WI38 (cell line): ENCODE measurements around the gene PTPN7.

Source experiments
- H3K4me3 ChIP-seq: 2 replicates; pipeline ENCODE4 v1.5.1; 2011; ENCODE audit warnings: low read depth, mild to moderate bottlenecking, control low read depth, low read length
- TF ChIP-seq, protein P1 (sequence below): IDR thresholded peaks from 2 replicates; pipeline ENCODE4 v1.5.1; 2012; ENCODE audit warnings: low read depth, mild to moderate bottlenecking, control low read depth, low read length

PTPN7 gene

DNA sequence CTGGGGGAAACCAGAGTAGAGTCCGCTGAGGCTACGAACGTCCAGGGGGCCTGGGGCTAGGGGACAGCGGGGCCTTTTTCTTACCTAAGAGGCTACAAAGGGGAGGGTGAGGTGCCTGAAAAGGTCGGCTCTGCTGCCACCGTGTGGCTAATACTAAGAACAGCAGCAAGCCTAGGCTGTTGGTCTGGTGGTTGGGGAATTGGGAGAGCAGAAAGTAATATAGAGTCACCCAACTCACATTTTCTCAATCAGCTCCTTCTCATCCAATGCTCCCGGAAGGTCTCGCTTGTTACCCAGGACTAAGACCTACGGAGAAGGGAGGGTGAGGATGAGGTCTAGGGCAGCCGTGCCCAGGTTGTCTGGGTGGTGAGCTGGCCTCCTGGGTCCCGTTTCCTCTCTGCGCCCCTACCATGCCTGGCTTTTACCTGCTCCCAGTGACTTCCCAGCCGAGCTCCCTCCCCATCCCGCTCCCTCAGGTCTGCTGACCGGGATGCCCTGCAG is 25.1 kb downstream of the PTPN7 start:
- no peak overlapping the region for H3K4me3 ChIP-seq
- TF ChIP-seq, protein P1, sequence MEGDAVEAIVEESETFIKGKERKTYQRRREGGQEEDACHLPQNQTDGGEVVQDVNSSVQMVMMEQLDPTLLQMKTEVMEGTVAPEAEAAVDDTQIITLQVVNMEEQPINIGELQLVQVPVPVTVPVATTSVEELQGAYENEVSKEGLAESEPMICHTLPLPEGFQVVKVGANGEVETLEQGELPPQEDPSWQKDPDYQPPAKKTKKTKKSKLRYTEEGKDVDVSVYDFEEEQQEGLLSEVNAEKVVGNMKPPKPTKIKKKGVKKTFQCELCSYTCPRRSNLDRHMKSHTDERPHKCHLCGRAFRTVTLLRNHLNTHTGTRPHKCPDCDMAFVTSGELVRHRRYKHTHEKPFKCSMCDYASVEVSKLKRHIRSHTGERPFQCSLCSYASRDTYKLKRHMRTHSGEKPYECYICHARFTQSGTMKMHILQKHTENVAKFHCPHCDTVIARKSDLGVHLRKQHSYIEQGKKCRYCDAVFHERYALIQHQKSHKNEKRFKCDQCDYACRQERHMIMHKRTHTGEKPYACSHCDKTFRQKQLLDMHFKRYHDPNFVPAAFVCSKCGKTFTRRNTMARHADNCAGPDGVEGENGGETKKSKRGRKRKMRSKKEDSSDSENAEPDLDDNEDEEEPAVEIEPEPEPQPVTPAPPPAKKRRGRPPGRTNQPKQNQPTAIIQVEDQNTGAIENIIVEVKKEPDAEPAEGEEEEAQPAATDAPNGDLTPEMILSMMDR = peak; percentile 70

GRCh38 chr1:202134645-202135172 is 25.7 kb downstream of the PTPN7 start:
- TF ChIP-seq, protein P1 = no peak

GRCh38 chr1:202133989-202134388 is 26.4 kb downstream of the PTPN7 start:
- TF ChIP-seq, protein P1 = no peak
- H3K4me3 ChIP-seq = no peak overlapping the region

More at GRCh38 chr1:202134645-202135172, 25.7 kb downstream of the PTPN7 start:
- no peak overlapping the region for H3K4me3 ChIP-seq

GRCh38 chr1:202133496-202133895 is 26.9 kb downstream of the PTPN7 start:
- TF ChIP-seq, protein P1 = no peak
- H3K4me3 ChIP-seq = no peak overlapping the region

DNA sequence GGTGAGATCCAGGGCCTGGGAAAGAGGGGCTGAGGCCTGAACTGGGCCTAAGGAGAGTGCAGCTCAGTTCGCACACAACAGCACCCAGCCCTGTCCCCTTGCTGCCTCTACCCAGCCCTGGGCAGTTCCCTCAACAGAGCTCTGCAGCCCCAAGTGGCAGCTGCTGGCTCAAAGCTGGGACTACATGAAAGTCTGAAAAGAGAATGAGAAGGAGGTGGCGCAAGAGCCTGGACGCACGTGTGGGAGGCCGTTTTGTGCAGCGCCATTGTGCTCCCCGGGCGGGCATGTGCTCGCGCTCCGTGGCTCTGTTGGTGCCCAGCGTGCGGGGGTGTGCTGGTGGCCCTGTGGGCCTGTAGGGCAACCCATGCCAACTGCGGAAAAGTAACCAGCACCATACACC is 27.4 kb downstream of the PTPN7 start:
- H3K4me3 ChIP-seq = no peak overlapping the region
- TF ChIP-seq, protein P1 = no peak

GRCh38 chr1:202131956-202132821 is 28.2 kb downstream of the PTPN7 start:
- H3K4me3 ChIP-seq = no peak overlapping the region
- TF ChIP-seq, protein P1 = no peak
